Hepatocyte (in vitro differentiated cells): ENCODE measurements around the gene PRKAG2.

Source experiments
- EZH2 ChIP-seq: fragments of 200-600 bp; sonication (generic); IDR thresholded peaks from 2 replicates; pipeline ENCODE4 v1.6.1; 2016; ENCODE audit warnings: antibody characterized with exemption, mild to moderate bottlenecking, borderline replicate concordance
- TF ChIP-seq, protein P1 (sequence below): fragments of 200-600 bp; sonication (generic); IDR thresholded peaks from 2 replicates; pipeline ENCODE4 v1.5.1; 2016; ENCODE audit warnings: antibody characterized with exemption, mild to moderate bottlenecking; ENCODE audit not compliant: poor library complexity

- no peak for TF ChIP-seq EZH2
- TF ChIP-seq, protein P1, sequence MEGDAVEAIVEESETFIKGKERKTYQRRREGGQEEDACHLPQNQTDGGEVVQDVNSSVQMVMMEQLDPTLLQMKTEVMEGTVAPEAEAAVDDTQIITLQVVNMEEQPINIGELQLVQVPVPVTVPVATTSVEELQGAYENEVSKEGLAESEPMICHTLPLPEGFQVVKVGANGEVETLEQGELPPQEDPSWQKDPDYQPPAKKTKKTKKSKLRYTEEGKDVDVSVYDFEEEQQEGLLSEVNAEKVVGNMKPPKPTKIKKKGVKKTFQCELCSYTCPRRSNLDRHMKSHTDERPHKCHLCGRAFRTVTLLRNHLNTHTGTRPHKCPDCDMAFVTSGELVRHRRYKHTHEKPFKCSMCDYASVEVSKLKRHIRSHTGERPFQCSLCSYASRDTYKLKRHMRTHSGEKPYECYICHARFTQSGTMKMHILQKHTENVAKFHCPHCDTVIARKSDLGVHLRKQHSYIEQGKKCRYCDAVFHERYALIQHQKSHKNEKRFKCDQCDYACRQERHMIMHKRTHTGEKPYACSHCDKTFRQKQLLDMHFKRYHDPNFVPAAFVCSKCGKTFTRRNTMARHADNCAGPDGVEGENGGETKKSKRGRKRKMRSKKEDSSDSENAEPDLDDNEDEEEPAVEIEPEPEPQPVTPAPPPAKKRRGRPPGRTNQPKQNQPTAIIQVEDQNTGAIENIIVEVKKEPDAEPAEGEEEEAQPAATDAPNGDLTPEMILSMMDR: no peak
Measured at GRCh38 chr7:151790095-151790829, 86.7 kb downstream of the PRKAG2 start.
